CD14-positive monocyte (primary cell): Measurements from ENCODE around the gene ANKRD40. TPM values are rescaled to one million over a fixed set of nuclear protein-coding genes. Genes with fewer than 3 reads are reported as not detected.

ENCODE experiments used
- DNase-seq, 3 donors: peaks; one replicate each; pipeline ENCODE4 v3.0.0-alpha.2; 2011 to 2022
- H2AFZ ChIP-seq: 2 replicates; pipeline ENCODE4 v1.6.0; 2012; ENCODE audit warnings: mild to moderate bottlenecking, low read depth, low read length, inconsistent platforms; ENCODE audit not compliant: insufficient read depth, poor library complexity, severe bottlenecking
- H3K27ac ChIP-seq, 2 donors: 1 replicate in 1 of 2; 2 replicates in 1 of 2; pipeline ENCODE4 v1.5.1; 2012 to 2013; ENCODE audit warnings: low read length in 2 of 2, control low read depth in 1 of 2, inconsistent platforms in 1 of 2, low read depth in 1 of 2, mild to moderate bottlenecking in 1 of 2
- H3K27me3 ChIP-seq, 2 donors: one replicate each; pipeline versions ENCODE4 v1.6.0 to v1.6.1; 2011 to 2013; ENCODE audit warnings: low read length in 2 of 2; ENCODE audit not compliant: control insufficient read depth in 2 of 2, insufficient read depth in 2 of 2
- H3K36me3 ChIP-seq, 2 donors: replicated peaks in 1 of 2; 1 replicate in 1 of 2; 2 replicates in 1 of 2; pipeline versions ENCODE4 v1.5.1 to v1.6.1; 2012 to 2013; ENCODE audit warnings: low read length in 2 of 2, control low read depth in 1 of 2, inconsistent platforms in 1 of 2, mild to moderate bottlenecking in 1 of 2; ENCODE audit not compliant: insufficient read depth in 2 of 2, control insufficient read depth in 1 of 2
- H3K4me1 ChIP-seq, 2 donors: 1 replicate in 1 of 2; 2 replicates in 1 of 2; pipeline versions ENCODE4 v1.5.1 to v1.6.1; 2012 to 2013; ENCODE audit warnings: low read length in 2 of 2, control low read depth in 1 of 2, inconsistent platforms in 1 of 2, mild to moderate bottlenecking in 1 of 2, moderate library complexity in 1 of 2; ENCODE audit not compliant: insufficient read depth in 2 of 2, control insufficient read depth in 1 of 2
- H3K4me2 ChIP-seq: replicated peaks from 2 replicates; pipeline ENCODE3; 2012; ENCODE audit warnings: low read length, moderate library complexity, mild to moderate bottlenecking; ENCODE audit not compliant: poor library complexity, severe bottlenecking; ENCODE audit errors: extremely low read depth
- H3K4me3 ChIP-seq, 3 experiments: fragments of 200-600 bp in 1 of 3; sonication (generic) in 1 of 3; replicated peaks in 1 of 3; 1 replicate in 2 of 3; 2 replicates in 1 of 3; pipeline ENCODE4 v1.5.1; 2011 to 2013; ENCODE audit warnings: low read length in 3 of 3, mild to moderate bottlenecking in 3 of 3, control low read depth in 2 of 3, low read depth in 2 of 3, inconsistent platforms in 1 of 3, moderate library complexity in 1 of 3
- H3K79me2 ChIP-seq: 2 replicates; pipeline ENCODE4 v1.6.0; 2012; ENCODE audit warnings: mild to moderate bottlenecking, control low read depth, inconsistent platforms, low read length, moderate library complexity; ENCODE audit not compliant: insufficient read depth
- H3K9ac ChIP-seq: 2 replicates; pipeline ENCODE4 v1.6.0; 2017; ENCODE audit warnings: low read length, mild to moderate bottlenecking; ENCODE audit not compliant: insufficient read depth, poor library complexity, severe bottlenecking
- H3K9me3 ChIP-seq, 2 donors: replicated peaks in 1 of 2; 1 replicate in 1 of 2; 2 replicates in 1 of 2; pipeline versions ENCODE4 v1.5.1 to v1.6.1; 2012 to 2013; ENCODE audit warnings: low read length in 2 of 2, control low read depth in 1 of 2; ENCODE audit not compliant: control insufficient read depth in 1 of 2, insufficient read depth in 1 of 2
- H4K20me1 ChIP-seq: 2 replicates; pipeline ENCODE4 v1.6.0; 2012; ENCODE audit warnings: mild to moderate bottlenecking, low read length, control low read depth, moderate library complexity; ENCODE audit not compliant: insufficient read depth
- H3K27ac Mint-ChIP-seq, 7 donors: one replicate each; pipeline ENCODE4 v1.8.0; 2020; ENCODE audit warnings: mild to moderate bottlenecking in 7 of 7, mixed read lengths in 7 of 7, moderate library complexity in 6 of 7, inconsistent platforms in 2 of 7
- H3K27me3 Mint-ChIP-seq, 3 donors: one replicate each; pipeline ENCODE4 v1.8.0; 2021 to 2022; ENCODE audit warnings: low read depth in 3 of 3, mild to moderate bottlenecking in 3 of 3, mixed read lengths in 3 of 3, moderate library complexity in 3 of 3, inconsistent platforms in 1 of 3
- H3K36me3 Mint-ChIP-seq, 2 donors: one replicate each; pipeline ENCODE4 v1.8.0; 2020; ENCODE audit warnings: mixed read lengths in 2 of 2, inconsistent platforms in 1 of 2, mild to moderate bottlenecking in 1 of 2
- H3K4me1 Mint-ChIP-seq: one replicate; pipeline ENCODE4 v1.8.0; 2020; ENCODE audit warnings: mild to moderate bottlenecking, mixed read lengths
- H3K4me3 Mint-ChIP-seq, 2 donors: one replicate each; pipeline ENCODE4 v1.8.0; 2020; ENCODE audit warnings: mild to moderate bottlenecking in 2 of 2, mixed read lengths in 2 of 2, moderate library complexity in 1 of 2
- H3K9me3 Mint-ChIP-seq, 7 donors: one replicate each; pipeline ENCODE4 v1.8.0; 2020 to 2022; ENCODE audit warnings: mixed read lengths in 7 of 7, mild to moderate bottlenecking in 6 of 7, moderate library complexity in 6 of 7, inconsistent platforms in 2 of 7
- CTCF ChIP-seq: fragments of 200-600 bp; IDR thresholded peaks from one replicate; pipeline ENCODE4 v1.8.0; 2022; ENCODE audit warnings: antibody characterized with exemption, mild to moderate bottlenecking
- WGBS: methylation state at CpG from one replicate; pipeline ENCODE4 v1.1.5; 2013; ENCODE audit warnings: missing lambda C conversion rate; ENCODE audit not compliant: insufficient coverage; 5-methylcytosine and 5-hydroxymethylcytosine counted together
- intact Hi-C, 2 donors: fragments of 100-400 bp; cut with micrococcal nuclease; formaldehyde crosslinking; loops; one replicate each; pipeline versions ENCODE4 v1.15.0 to v1.15.1; 2023
- polyA plus RNA-seq, 3 donors: library from polyadenylated mRNA; depleted of rRNA in 1 of 3; unstranded in 2 of 3; stranded (reverse) in 1 of 3; fragments of 300-500 nt in 2 of 3; fragments of >200 nt in 1 of 3; fragmentation: Illumina TruSeq in 2 of 3; gene quantifications; 1 replicate in 2 of 3; 2 replicates in 1 of 3; pipeline ENCODE4 v1.2.3, GENCODE V29; 2012 to 2021

The ANKRD40 gene
- polyA plus RNA-seq, 3 donors, result 3.4 to 21.8 (median 3.4) TPM

DNA sequence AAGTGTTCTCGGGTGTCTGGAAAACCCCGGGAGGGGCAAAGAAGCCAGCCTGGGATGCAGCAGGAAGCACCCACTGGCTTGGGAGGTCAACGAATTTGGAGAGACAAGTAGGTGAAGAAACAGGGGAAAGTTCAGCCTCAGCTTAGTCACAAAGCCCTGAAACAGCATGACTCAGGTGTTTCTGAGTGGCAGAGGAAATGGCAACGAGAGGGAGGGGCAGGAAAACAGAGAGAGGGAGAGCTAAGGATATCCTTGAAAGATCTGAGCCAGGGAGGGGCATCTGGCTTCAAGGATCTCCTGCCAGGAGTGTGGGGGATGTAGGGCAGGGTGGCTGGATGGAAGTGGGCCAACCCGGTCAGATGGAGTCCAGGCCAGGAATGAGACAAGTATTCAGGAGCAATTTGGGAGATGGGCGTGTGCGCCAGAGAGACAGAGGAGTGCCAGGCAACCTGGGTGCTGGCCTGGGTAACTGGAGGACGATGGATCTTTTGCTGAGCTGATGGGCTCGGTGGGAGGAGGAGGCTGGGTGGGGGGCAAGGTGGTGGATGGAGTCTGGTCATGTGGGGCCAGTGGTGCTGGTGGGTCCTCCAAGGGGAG lies 45.8 kb downstream of the ANKRD40 start:
- peaks cover 2 to 7% of the 10 kb centered on the region in 2 donors for H3K36me3 Mint-ChIP-seq
- no peaks in the 10 kb centered on the region for H3K9me3 ChIP-seq
- peak overlapping the region; percentile 82 to 87 for H3K27ac ChIP-seq
- no peaks in the 10 kb centered on the region for H3K36me3 ChIP-seq
- H3K4me1 ChIP-seq, result peaks cover 32 to 45% of the 10 kb centered on the region in 2 donors
- DNase-seq, result peak; percentile 72 to 95 (median 89)
- H4K20me1 ChIP-seq, result no peaks in the 10 kb centered on the region
- H3K27me3 ChIP-seq, result no peaks in the 10 kb centered on the region
- no peaks in the 10 kb centered on the region for H3K79me2 ChIP-seq
- peaks cover 0 to 10% (median 2%) of the 10 kb centered on the region in 3 donors for H3K27me3 Mint-ChIP-seq
- peaks cover 46% of the 10 kb centered on the region for H3K4me1 Mint-ChIP-seq
- intact Hi-C loops, result no loop called here
- peak overlapping the region in 1 of 3 experiments; percentile 51 for H3K4me3 ChIP-seq
- no peak overlapping the region for H2AFZ ChIP-seq
- no peak for TF ChIP-seq CTCF
- H3K9me3 Mint-ChIP-seq, result no peaks in the 10 kb centered on the region
- peak overlapping the region; percentile 52 to 85 for H3K4me3 Mint-ChIP-seq
- peak overlapping the region; percentile 55 for H3K9ac ChIP-seq
- peak overlapping the region; percentile 82 to 97 (median 95) for H3K27ac Mint-ChIP-seq
- H3K4me2 ChIP-seq, result peak overlapping the region; percentile 59
- 31% methylated on average over 9 of the region's 9 CpGs for WGBS

- DNase-seq, result no peak
- H3K27ac Mint-ChIP-seq, result peak overlapping the region; percentile 82 to 97 (median 95)
- H3K4me2 ChIP-seq, result peak overlapping the region; percentile 59
Observed at GRCh38 chr17:50661348-50661747, 46.4 kb downstream of the ANKRD40 start.

More at GRCh38 chr17:50661348-50661747, 46.4 kb downstream of the ANKRD40 start:
- Histone ChIP-seq H3K79me2 (no peaks in the 10 kb centered on the region), H4K20me1 (no peaks in the 10 kb centered on the region), H3K4me3 (peak overlapping the region in 1 of 3 experiments; percentile 51), H2AFZ (no peak overlapping the region), H3K4me1 (peaks cover 32 to 45% of the 10 kb centered on the region in 2 donors), H3K36me3 (no peaks in the 10 kb centered on the region), H3K9me3 (no peaks in the 10 kb centered on the region), H3K27ac (peak overlapping the region; percentile 82 to 87), H3K9ac (peak overlapping the region; percentile 55), H3K27me3 (no peaks in the 10 kb centered on the region)
- TF ChIP-seq CTCF, result no peak
- H3K4me3 Mint-ChIP-seq, result peak overlapping the region; percentile 74 to 85
- 73% methylated on average over 2 of the region's 5 CpGs for WGBS
- intact Hi-C loops, result no loop called here
- H3K4me1 Mint-ChIP-seq, result peaks cover 46% of the 10 kb centered on the region
- peaks cover 0 to 10% (median 2%) of the 10 kb centered on the region in 3 donors for H3K27me3 Mint-ChIP-seq
- peaks cover 2 to 9% of the 10 kb centered on the region in 2 donors for H3K36me3 Mint-ChIP-seq
- H3K9me3 Mint-ChIP-seq, result no peaks in the 10 kb centered on the region
